HEK293 (cell line): Measurements from ENCODE around the gene FAAH.
A peak's percentile ranks its signal among the peaks of the same experiment; 100 is the strongest.
"Not testable (repeated sequence)": the region's sequence is repeated elsewhere in the genome, so short reads cannot be mapped to it uniquely, and the experiment has no call there.

Experiments
- CTCF ChIA-PET: fragments of 350-600 bp; formaldehyde crosslinking; extraction: SDS; loops from one replicate; lab custom pipeline; 2021; ENCODE audit warnings: antibody characterized with exemption; lab: Yijun Ruan, JAX
- POLR2A ChIA-PET: fragments of 300-600 bp; formaldehyde crosslinking; extraction: SDS; loops from one replicate; lab custom pipeline; 2020; ENCODE audit warnings: antibody characterized with exemption, inconsistent platforms; lab: Yijun Ruan, JAX
- H3K27ac ChIP-seq: fragments of 200-500 bp; sonication (Bioruptor generic); 2 replicates; pipeline ENCODE4 v1.5.1; 2014; ENCODE audit warnings: low read depth, low read length, control low read depth, inconsistent platforms; ENCODE audit errors: extremely low read depth
- H3K36me3 ChIP-seq, 2 experiments: fragments of 200-500 bp in 1 of 2; sonication (Bioruptor generic) in 1 of 2; 1 replicate in 1 of 2; 2 replicates in 1 of 2; pipeline ENCODE4 v1.5.1; 2014 to 2017; ENCODE audit warnings: inconsistent platforms in 2 of 2, low read length in 2 of 2; ENCODE audit not compliant: control insufficient read depth in 2 of 2, insufficient read depth in 1 of 2
- H3K4me1 ChIP-seq: fragments of 200-500 bp; sonication (Bioruptor generic); 2 replicates; pipeline ENCODE4 v1.5.1; 2014; ENCODE audit warnings: mild to moderate bottlenecking, low read length, inconsistent platforms; ENCODE audit not compliant: control insufficient read depth, insufficient read depth
- H3K4me3 ChIP-seq: 2 replicates; pipeline ENCODE4 v1.5.1; 2011; ENCODE audit warnings: low read depth, mild to moderate bottlenecking, control low read depth, low read length, moderate library complexity
- H3K9me3 ChIP-seq: fragments of 200-500 bp; sonication (Bioruptor generic); 2 replicates; pipeline ENCODE4 v1.5.1; 2014; ENCODE audit warnings: low read depth, low read length, inconsistent platforms; ENCODE audit not compliant: control insufficient read depth, insufficient read depth
- FEZF1 ChIP-seq: fragments of 450-650 bp; formaldehyde crosslinking; IDR thresholded peaks from 2 replicates; pipeline ENCODE4 v1.5.1; 2016; ENCODE audit warnings: missing biosample characterization, missing genetic modification characterization
- GLI2 ChIP-seq: fragments of 450-650 bp; formaldehyde crosslinking; IDR thresholded peaks from 2 replicates; pipeline ENCODE4; 2017; ENCODE audit warnings: missing biosample characterization, missing genetic modification characterization, low read depth, borderline replicate concordance
- GLIS1 ChIP-seq: fragments of 450-650 bp; formaldehyde crosslinking; IDR thresholded peaks from 2 replicates; pipeline ENCODE4 v1.5.1; 2016; ENCODE audit warnings: missing biosample characterization, missing genetic modification characterization
- PRDM1 ChIP-seq: fragments of 450-650 bp; formaldehyde crosslinking; IDR thresholded peaks from 2 replicates; pipeline ENCODE4; 2016; ENCODE audit warnings: missing biosample characterization, missing genetic modification characterization
- SETDB1 ChIP-seq: IDR thresholded peaks from one replicate; pipeline ENCODE4 v1.6.1; 2017; ENCODE audit warnings: mild to moderate bottlenecking, low read length, moderate library complexity, mixed read lengths; ENCODE audit not compliant: insufficient read length
- ZFP69B ChIP-seq: fragments of 450-650 bp; formaldehyde crosslinking; IDR thresholded peaks from 2 replicates; pipeline ENCODE4 v1.5.1; 2016; ENCODE audit warnings: missing biosample characterization, missing genetic modification characterization
- ZNF155 ChIP-seq: fragments of 450-650 bp; formaldehyde crosslinking; IDR thresholded peaks from 2 replicates; pipeline ENCODE4 v1.5.1; 2016; ENCODE audit warnings: missing biosample characterization, missing genetic modification characterization
- ZNF157 ChIP-seq: fragments of 450-650 bp; formaldehyde crosslinking; IDR thresholded peaks from 2 replicates; pipeline ENCODE4 v1.5.1; 2016; ENCODE audit warnings: missing biosample characterization, missing genetic modification characterization
- ZNF23 ChIP-seq: fragments of 450-650 bp; formaldehyde crosslinking; IDR thresholded peaks from 2 replicates; pipeline ENCODE4 v1.5.1; 2016; ENCODE audit warnings: missing biosample characterization, missing genetic modification characterization, borderline replicate concordance
- ZNF366 ChIP-seq: fragments of 450-650 bp; formaldehyde crosslinking; conservative IDR thresholded peaks from 2 replicates; pipeline ENCODE4 v1.5.1; 2016; ENCODE audit warnings: missing biosample characterization, missing genetic modification characterization
- ZNF544 ChIP-seq: fragments of 450-650 bp; formaldehyde crosslinking; IDR thresholded peaks from 2 replicates; pipeline ENCODE4 v1.5.0; 2017; ENCODE audit warnings: missing biosample characterization, missing genetic modification characterization
- ZNF621 ChIP-seq: fragments of 450-650 bp; formaldehyde crosslinking; IDR thresholded peaks from 2 replicates; pipeline ENCODE4 v1.5.1; 2017; ENCODE audit warnings: missing biosample characterization, missing genetic modification characterization
- ZNF776 ChIP-seq: fragments of 450-650 bp; formaldehyde crosslinking; IDR thresholded peaks from 2 replicates; pipeline ENCODE4 v1.5.0; 2017; ENCODE audit warnings: missing biosample characterization, missing genetic modification characterization, borderline replicate concordance
- ZNF837 ChIP-seq: fragments of 450-650 bp; formaldehyde crosslinking; IDR thresholded peaks from 2 replicates; pipeline ENCODE4 v1.5.1; 2016; ENCODE audit warnings: missing biosample characterization, missing genetic modification characterization

The FAAH gene

GRCh38 chr1:46344481-46344880 is 49.6 kb upstream of the FAAH start:
- POLR2A ChIA-PET: interaction anchor here (0.7 kb wide), 1 partner anchor 138 kb away, joined by 4 read pairs; no protein-coding TSS in a partner anchor
- H3K4me1 ChIP-seq: no peaks in the 10 kb centered on the region; the same call in none of the 2 replicates
- no peaks in the 10 kb centered on the region for H3K9me3 ChIP-seq
- H3K36me3 ChIP-seq: peaks cover 12 to 65% of the 10 kb centered on the region in 2 experiments; a peak in 2 of 3 replicates
- CTCF ChIA-PET: interaction anchor here (1.0 kb wide), 1 partner anchor 11 kb away, joined by 3 read pairs; no protein-coding TSS in a partner anchor
- H3K4me3 ChIP-seq: no peak overlapping the region
- TF ChIP-seq PRDM1 (tag by site-specific recombination) (peak; percentile 16; the same call in 1 of the 2 replicates), FEZF1 (tag by site-specific recombination) (no peak)
- no peak overlapping the region for H3K27ac ChIP-seq

- Histone ChIP-seq H3K27ac (no peak overlapping the region), H3K4me3 (no peak overlapping the region), H3K9me3 (no peaks in the 10 kb centered on the region), H3K36me3 (peaks cover 19 to 73% of the 10 kb centered on the region in 2 experiments; a peak in 2 of 3 replicates), H3K4me1 (no peaks in the 10 kb centered on the region)
- CTCF ChIA-PET: interaction anchor here (0.7 to 3.7 kb wide), 3 partner anchors 12 to 972 kb away, joined by 3 to 37 read pairs (median 4); no protein-coding TSS in a partner anchor
- no peak for TF ChIP-seq ZNF155 (tag by site-specific recombination)
- TF ChIP-seq, all 188 proteins: peak for 0
- POLR2A ChIA-PET: interaction anchor here (1.1 kb wide), 1 partner anchor 12 kb away, joined by 6 read pairs; no protein-coding TSS in a partner anchor
Observed at GRCh38 chr1:46345281-46345680, 48.8 kb upstream of the FAAH start.

GRCh38 chr1:46352363-46352762 is 41.8 kb upstream of the FAAH start:
- POLR2A ChIA-PET: no interaction called here
- H3K9me3 ChIP-seq: no peaks in the 10 kb centered on the region
- CTCF ChIA-PET: interaction anchor here (1.2 kb wide), 1 partner anchor 19 kb away, joined by 5 read pairs; no protein-coding TSS in a partner anchor
- TF ChIP-seq ZNF366 (tag by site-specific recombination): peak; percentile 31; the same call in 1 of the 2 replicates
- TF ChIP-seq ZNF23 (tag by site-specific recombination): no peak
- TF ChIP-seq ZFP69B: no peak
- peak; percentile 100 for TF ChIP-seq PRDM1 (tag by site-specific recombination)
- no peak for TF ChIP-seq ZNF837 (tag by site-specific recombination)
- no peak overlapping the region for H3K27ac ChIP-seq
- H3K36me3 ChIP-seq: peaks cover 64 to 82% of the 10 kb centered on the region in 2 experiments
- no peaks in the 10 kb centered on the region for H3K4me1 ChIP-seq
- no peak overlapping the region for H3K4me3 ChIP-seq

- CTCF ChIA-PET: interaction anchor here (0.8 to 2.9 kb wide), 3 partner anchors 8 to 52 kb away, joined by 3 to 10 read pairs (median 4); partner anchors contain the start of genes LRRC41, NSUN4 and UQCRH
- POLR2A ChIA-PET: not testable (repeated sequence)
Observed at GRCh38 chr1:46355920-46356319, 38.2 kb upstream of the FAAH start.

GRCh38 chr1:46362158-46362557 is 32.0 kb upstream of the FAAH start:
- Histone ChIP-seq H3K36me3 (peaks cover 49 to 69% of the 10 kb centered on the region in 2 experiments), H3K9me3 (no peaks in the 10 kb centered on the region)
- CTCF ChIA-PET: interaction anchor here (1.0 kb wide), 1 partner anchor 363 kb away, joined by 3 read pairs; no protein-coding TSS in a partner anchor
- POLR2A ChIA-PET: interaction anchor here (1.0 kb wide), 1 partner anchor 22 kb away, joined by 6 read pairs; the partner anchor contains the start of gene NSUN4
- TF ChIP-seq SETDB1 (no peak), GLIS1 (no peak), ZNF621 (tag by site-specific recombination) (no peak), ZNF776 (tag by site-specific recombination) (no peak), GLI2 (tag by site-specific recombination) (no peak), ZNF544 (tag by site-specific recombination) (no peak), ZNF157 (no peak)
- TF ChIP-seq, all 188 proteins: peak for 0
- H3K27ac ChIP-seq: no peak overlapping the region
- no peak overlapping the region for H3K4me3 ChIP-seq
- no peaks in the 10 kb centered on the region for H3K4me1 ChIP-seq

More at GRCh38 chr1:46355920-46356319, 38.2 kb upstream of the FAAH start:
- not testable (repeated sequence) for H3K9me3 ChIP-seq, H3K4me3 ChIP-seq, H3K4me1 ChIP-seq, H3K27ac ChIP-seq
- H3K36me3 ChIP-seq: peaks cover 64 to 75% of the 10 kb centered on the region in 2 experiments
